Measurements from ENCODE around the gene POLR1A.

GRCh38 chr2:86027922-86028765 lies 77.5 kb downstream of the POLR1A start:
- TF ChIP-seq, protein P1, sequence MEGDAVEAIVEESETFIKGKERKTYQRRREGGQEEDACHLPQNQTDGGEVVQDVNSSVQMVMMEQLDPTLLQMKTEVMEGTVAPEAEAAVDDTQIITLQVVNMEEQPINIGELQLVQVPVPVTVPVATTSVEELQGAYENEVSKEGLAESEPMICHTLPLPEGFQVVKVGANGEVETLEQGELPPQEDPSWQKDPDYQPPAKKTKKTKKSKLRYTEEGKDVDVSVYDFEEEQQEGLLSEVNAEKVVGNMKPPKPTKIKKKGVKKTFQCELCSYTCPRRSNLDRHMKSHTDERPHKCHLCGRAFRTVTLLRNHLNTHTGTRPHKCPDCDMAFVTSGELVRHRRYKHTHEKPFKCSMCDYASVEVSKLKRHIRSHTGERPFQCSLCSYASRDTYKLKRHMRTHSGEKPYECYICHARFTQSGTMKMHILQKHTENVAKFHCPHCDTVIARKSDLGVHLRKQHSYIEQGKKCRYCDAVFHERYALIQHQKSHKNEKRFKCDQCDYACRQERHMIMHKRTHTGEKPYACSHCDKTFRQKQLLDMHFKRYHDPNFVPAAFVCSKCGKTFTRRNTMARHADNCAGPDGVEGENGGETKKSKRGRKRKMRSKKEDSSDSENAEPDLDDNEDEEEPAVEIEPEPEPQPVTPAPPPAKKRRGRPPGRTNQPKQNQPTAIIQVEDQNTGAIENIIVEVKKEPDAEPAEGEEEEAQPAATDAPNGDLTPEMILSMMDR (IDR thresholded peaks at IDR 0.05) = no peak
- TF ChIP-seq POLR2A (IDR thresholded peaks at IDR 0.05) = no peak
